Effector memory CD4-positive, alpha-beta T cell (primary cell): ENCODE results near the gene ELMOD2.

Experiments
- DNase-seq, 3 donors: peaks; one replicate each; pipeline ENCODE4 v3.0.0-alpha.2; 2020
- H3K27ac ChIP-seq: 2 replicates; pipeline ENCODE4 v1.7.0; 2013; ENCODE audit warnings: mild to moderate bottlenecking, low read length, moderate library complexity; ENCODE audit not compliant: insufficient read depth, poor library complexity, severe bottlenecking
- H3K27me3 ChIP-seq: replicated peaks from 2 replicates; pipeline ENCODE4 v1.7.0; 2013; ENCODE audit warnings: mild to moderate bottlenecking, low read length; ENCODE audit not compliant: insufficient read depth, control insufficient read depth, poor library complexity, severe bottlenecking
- H3K36me3 ChIP-seq: 2 replicates; pipeline ENCODE4 v1.7.0; 2013; ENCODE audit warnings: mild to moderate bottlenecking, low read length, moderate library complexity; ENCODE audit not compliant: control insufficient read depth, insufficient read depth
- H3K4me1 ChIP-seq: 2 replicates; pipeline ENCODE4 v1.7.0; 2013; ENCODE audit warnings: low read length, mild to moderate bottlenecking; ENCODE audit not compliant: control insufficient read depth, insufficient read depth, poor library complexity, severe bottlenecking
- H3K4me3 ChIP-seq: 2 replicates; pipeline ENCODE4 v1.7.0; 2013; ENCODE audit warnings: low read length, low read depth, mild to moderate bottlenecking; ENCODE audit not compliant: insufficient read depth, poor library complexity, severe bottlenecking
- H3K9me3 ChIP-seq: 2 replicates; pipeline ENCODE4 v1.7.0; 2013; ENCODE audit warnings: mild to moderate bottlenecking, low read length, moderate library complexity; ENCODE audit not compliant: control insufficient read depth

The ELMOD2 gene

DNA sequence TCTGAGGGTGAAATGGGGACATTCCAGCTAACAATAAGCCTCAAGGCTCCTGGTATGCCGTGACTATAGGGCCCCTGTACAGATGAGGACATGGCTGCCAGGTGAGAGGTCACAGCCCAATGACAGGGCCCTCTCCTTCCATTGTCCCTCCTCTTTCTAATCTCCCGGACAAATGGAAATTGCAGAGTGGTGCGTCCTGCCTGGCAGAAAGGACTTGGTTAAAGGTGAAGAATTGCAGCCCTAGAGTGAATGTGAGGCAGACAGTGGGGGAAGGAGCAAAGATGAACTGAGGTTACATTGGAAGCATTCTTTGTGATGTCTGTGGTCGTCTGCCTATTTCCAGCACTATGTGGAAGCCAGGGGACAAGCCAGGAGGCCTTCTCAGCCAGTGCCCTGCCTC is 51.5 kb downstream of the ELMOD2 start:
- DNase-seq, result no peak
- Histone ChIP-seq H3K27ac (no peak overlapping the region), H3K27me3 (peaks cover 2% of the 10 kb centered on the region), H3K4me3 (no peak overlapping the region), H3K36me3 (no peaks in the 10 kb centered on the region), H3K9me3 (no peaks in the 10 kb centered on the region), H3K4me1 (no peaks in the 10 kb centered on the region)

DNA sequence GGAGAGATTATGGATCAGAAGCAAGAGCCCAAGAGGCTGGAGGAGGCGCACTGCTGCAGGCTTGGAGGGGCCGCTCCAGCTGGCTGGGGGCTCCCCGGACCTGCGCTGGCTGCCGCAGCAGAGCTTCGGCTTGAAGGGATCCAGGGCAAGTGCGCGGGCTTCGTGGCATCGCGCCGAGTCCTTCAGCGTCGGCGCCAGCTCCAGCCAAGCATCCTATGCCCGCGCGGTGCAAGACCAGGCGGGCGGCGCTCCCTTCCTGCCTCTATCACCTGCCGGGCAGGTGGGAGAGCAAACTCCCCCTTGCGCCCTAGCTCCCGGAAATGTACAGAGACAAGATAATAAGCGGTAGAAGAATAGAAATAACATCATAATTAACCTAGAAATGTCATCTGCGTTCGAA is 55.3 kb downstream of the ELMOD2 start:
- no peaks in the 10 kb centered on the region for H3K4me1 ChIP-seq
- no peak overlapping the region for H3K4me3 ChIP-seq
- H3K27me3 ChIP-seq, result peaks cover 2% of the 10 kb centered on the region

DNA sequence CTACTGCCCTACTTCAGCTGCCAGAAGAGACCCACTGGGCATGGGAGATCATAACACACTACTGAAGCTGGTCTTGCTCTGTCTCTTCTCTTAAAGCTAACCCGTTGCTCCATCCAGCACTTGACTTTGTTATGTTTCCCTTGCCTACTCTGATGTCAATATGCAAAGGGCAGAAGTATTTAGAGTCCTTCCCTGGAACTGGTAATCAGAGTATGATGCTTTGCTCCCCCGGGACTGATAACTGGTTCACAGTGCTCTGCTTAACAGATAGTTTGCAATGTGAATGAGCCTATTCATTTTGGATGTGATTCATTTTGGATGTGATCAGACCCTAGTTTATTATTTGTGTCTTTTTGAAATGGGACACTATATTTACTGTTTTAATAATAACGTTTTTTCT is 57.1 kb downstream of the ELMOD2 start:
- no peaks in the 10 kb centered on the region for H3K36me3 ChIP-seq
- H3K27ac ChIP-seq, result no peak overlapping the region
- H3K27me3 ChIP-seq, result peaks cover 2% of the 10 kb centered on the region
- H3K4me1 ChIP-seq, result no peaks in the 10 kb centered on the region
- no peak for DNase-seq
- H3K4me3 ChIP-seq, result no peak overlapping the region
- no peaks in the 10 kb centered on the region for H3K9me3 ChIP-seq

More for the DNA sequence above, 55.3 kb downstream of the ELMOD2 start:
- no peak overlapping the region for H3K27ac ChIP-seq
- H3K36me3 ChIP-seq, result no peaks in the 10 kb centered on the region
- no peak for DNase-seq
- H3K9me3 ChIP-seq, result no peaks in the 10 kb centered on the region

DNA sequence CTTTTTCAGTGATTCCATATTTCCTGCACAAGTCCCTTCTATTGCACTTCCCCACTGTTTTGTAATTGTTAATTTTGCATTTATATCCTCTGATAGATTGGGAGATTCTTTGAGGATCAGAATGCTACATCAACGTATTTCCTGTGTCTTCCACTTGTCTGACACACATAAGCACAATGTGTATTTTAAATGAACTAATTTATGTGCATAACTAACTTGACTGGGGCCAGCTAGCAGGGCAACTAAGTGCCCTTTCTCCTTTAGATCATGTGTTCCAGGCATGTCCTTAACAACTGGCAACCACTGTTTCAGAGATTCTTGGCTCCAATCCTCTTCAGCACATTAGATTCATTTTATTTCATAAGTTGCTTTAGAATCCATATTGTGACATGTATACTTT is 60.5 kb downstream of the ELMOD2 start:
- no peak for DNase-seq
- no peaks in the 10 kb centered on the region for H3K4me1 ChIP-seq
- no peak overlapping the region for H3K4me3 ChIP-seq
- no peaks in the 10 kb centered on the region for H3K27me3 ChIP-seq
- no peak overlapping the region for H3K27ac ChIP-seq
- H3K36me3 ChIP-seq, result no peaks in the 10 kb centered on the region
- H3K9me3 ChIP-seq, result no peaks in the 10 kb centered on the region

DNA sequence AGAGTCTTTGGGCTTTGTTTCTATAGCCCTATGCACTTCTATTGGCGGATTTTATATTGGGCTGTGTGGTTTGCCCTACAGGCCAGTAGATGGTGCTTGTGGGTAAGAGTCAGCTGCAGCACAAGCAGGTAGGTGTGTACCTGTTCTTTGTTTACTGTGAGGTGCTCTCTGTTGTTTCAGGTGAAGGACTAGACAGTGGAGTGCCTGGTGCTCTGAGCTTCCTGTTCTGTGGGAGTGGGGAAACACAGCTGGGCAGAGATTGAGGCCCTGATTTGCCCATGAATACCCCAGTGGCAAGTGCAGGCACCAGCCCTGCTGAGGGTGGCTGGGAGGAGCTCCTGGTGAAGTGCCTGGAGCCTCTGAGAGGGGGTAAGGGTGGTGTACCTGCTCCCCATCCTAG is 71.1 kb downstream of the ELMOD2 start:
- H3K4me1 ChIP-seq, result no peaks in the 10 kb centered on the region
- H3K27ac ChIP-seq, result no peak overlapping the region
- H3K27me3 ChIP-seq, result no peaks in the 10 kb centered on the region
- H3K4me3 ChIP-seq, result no peak overlapping the region
- no peaks in the 10 kb centered on the region for H3K36me3 ChIP-seq
- DNase-seq, result no peak
- no peaks in the 10 kb centered on the region for H3K9me3 ChIP-seq

DNA sequence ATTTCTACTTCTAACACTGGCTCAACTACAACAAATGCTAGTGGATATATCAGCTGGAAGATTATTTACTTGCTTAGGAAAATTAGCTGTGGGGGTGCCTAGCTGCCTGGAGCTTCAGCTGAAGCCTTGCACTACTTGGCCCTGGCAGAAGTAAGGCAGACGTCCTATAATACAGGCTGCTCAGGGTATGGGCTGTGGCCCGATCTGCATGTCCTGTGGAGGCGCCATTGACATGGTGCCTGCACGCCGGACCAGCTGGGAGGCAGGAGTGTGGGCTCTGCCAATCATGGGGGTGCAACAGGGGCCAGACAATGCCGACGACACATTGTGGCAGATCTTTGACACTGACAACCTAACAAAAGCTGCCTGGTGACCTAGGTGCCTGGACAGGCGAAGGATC is 76.4 kb downstream of the ELMOD2 start:
- no peaks in the 10 kb centered on the region for H3K27me3 ChIP-seq
- DNase-seq, result no peak
- H3K36me3 ChIP-seq, result no peaks in the 10 kb centered on the region
- no peaks in the 10 kb centered on the region for H3K9me3 ChIP-seq
- no peak overlapping the region for H3K27ac ChIP-seq
- H3K4me1 ChIP-seq, result no peaks in the 10 kb centered on the region
- no peak overlapping the region for H3K4me3 ChIP-seq

DNA sequence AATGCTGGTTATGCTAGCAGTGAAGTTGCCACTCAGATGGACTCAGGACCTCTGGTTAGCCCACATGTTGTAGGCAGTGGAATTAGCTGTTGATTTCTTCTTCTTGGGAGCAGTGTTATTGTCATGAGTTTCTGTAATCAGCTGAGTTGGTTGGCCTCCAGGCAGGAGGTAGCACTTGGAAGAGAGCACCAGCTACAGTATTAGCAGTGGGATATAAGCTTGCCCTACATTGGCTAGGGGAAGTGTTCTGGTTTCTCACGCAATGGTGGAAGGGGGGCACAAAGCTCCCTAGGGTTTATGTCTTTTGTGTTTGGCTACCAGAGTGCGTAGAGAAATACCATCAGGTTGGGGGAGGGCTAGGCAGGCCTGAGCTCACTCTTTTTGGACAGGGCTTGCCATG is 78.7 kb downstream of the ELMOD2 start:
- H3K9me3 ChIP-seq, result no peaks in the 10 kb centered on the region
- DNase-seq, result no peak
- no peaks in the 10 kb centered on the region for H3K27me3 ChIP-seq
- H3K36me3 ChIP-seq, result no peaks in the 10 kb centered on the region
- H3K4me3 ChIP-seq, result no peak overlapping the region
- H3K4me1 ChIP-seq, result no peaks in the 10 kb centered on the region
- no peak overlapping the region for H3K27ac ChIP-seq

DNA sequence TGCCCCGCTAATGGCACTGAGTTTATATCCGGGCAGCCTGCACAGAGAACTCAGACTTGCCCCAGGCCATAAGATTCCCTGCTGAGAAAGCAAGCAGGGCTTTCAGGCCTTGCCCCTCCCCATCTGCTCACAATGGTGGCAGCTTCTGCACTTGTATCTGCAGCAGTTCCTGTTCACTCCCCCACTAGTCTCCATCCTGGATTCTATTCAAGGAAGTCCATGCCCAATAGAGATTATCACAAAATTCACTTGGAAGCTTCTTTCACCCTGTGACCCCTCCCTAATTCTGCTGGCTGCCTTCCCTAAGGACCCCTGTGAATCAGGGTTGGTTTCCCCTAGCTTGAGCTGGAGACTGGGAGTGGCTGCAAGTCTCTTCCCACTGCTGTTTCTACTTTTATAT is 79.3 kb downstream of the ELMOD2 start:
- Histone ChIP-seq H3K27ac (no peak overlapping the region), H3K4me3 (no peak overlapping the region), H3K4me1 (no peaks in the 10 kb centered on the region), H3K27me3 (no peaks in the 10 kb centered on the region), H3K36me3 (no peaks in the 10 kb centered on the region), H3K9me3 (no peaks in the 10 kb centered on the region)
- DNase-seq, result no peak
